ENCODE results near the gene SH3RF3.
"Not testable (repeated sequence)": the region's sequence is repeated elsewhere in the genome, so short reads cannot be mapped to it uniquely, and the experiment has no call there.

SH3RF3 gene

DNA sequence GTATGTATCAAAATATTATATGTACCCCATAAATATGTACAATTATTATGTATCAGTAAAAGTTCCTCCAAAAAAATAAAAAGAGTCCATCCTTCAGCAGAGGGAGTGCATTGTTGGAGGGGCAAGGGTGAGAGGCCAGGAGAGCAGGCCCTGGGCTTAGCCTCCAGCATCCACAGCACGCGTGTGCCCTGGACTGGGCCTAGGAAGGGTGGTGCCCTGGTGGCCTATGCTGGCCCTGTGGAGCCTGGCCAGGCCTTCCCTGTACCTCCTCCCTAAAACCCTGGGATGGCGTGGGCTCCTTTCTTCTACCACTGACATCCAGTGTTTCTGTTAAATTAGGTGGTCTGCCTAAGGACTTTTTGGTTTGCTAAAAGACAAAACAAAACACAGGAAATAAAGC is 93.4 kb downstream of the SH3RF3 start:
- no peak for DNase-seq

DNA sequence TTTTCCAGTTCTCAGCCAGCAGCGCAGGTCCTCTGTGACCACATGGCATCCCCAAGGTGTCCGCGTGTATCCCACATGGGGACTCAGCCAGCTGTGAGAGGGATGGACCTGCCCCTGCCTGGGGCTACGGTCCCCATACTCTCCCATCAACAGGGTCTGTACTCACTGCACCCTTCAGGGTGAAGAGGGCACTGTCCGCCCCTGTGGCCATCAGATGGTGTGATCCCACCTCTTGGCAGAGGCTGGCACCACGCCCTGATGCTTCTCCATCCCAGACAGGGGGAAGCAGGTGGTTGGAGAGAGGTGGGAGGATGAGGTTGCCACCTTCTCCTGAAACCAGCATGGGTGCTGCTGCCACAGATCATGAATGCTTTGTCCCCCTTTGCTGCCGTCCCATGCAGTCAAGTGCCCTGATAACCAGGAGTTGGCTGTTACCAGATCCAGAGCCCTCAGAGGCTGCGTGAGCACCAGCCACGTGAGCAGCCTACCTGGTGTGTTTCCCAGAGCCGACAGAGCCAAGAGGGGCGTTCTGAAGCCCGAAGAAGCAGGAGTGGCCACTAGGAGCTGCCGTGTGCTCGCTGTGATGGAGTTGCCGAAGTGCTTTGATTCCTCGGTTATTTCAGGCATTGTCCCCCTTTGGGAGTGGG is 93.9 kb downstream of the SH3RF3 start:
- DNase-seq: no peak

DNA sequence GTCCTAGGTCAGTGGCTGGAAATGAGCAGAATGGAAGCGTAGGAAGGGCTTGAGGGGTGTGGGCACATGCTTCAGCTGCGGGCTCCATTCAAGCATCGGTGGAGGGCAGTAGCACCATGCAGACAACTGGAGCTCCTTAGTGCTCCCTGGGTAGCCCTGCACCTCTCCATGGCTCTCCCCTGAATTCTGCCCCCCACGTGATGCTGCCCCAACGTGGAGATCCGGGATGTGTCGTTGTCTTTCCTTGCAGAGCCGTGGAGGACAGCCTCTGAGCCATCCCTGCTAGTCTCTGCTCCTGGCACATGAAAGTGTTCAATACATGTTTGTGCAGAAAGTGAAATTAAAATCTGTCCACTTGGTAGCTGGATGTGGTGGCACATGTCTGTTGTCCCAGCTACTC is 94.5 kb downstream of the SH3RF3 start:
- no peak for DNase-seq

DNA sequence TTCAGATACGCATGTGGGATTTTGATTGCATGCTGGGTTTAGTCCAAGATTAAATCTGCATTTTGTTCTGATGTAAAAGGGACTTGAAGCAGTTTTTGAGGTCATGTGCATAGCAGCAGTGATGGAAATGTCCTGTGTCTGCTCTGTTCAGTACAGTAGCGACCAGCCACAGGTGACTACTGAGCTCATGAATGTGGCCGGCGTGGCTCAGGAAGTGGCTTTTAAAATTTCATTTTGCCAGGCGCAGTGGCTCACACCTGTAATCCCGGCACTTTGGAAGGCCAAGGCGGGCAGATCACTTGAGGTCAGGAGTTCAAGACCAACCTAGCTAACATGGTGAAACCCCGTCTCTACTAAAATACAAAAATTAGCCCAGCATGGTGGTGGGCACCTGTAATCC is 95.3 kb downstream of the SH3RF3 start:
- DNase-seq: not testable (repeated sequence)

GRCh38 chr2:109225170-109225782 is 96.3 kb downstream of the SH3RF3 start:
- no peak for DNase-seq

GRCh38 chr2:109226128-109226527 is 97.1 kb downstream of the SH3RF3 start:
- no peak for DNase-seq

- DNase-seq: no peak
Measured at GRCh38 chr2:109226622-109227021, 97.6 kb downstream of the SH3RF3 start.

GRCh38 chr2:109229094-109229675 is 100.2 kb downstream of the SH3RF3 start:
- DNase-seq: no peak

DNA sequence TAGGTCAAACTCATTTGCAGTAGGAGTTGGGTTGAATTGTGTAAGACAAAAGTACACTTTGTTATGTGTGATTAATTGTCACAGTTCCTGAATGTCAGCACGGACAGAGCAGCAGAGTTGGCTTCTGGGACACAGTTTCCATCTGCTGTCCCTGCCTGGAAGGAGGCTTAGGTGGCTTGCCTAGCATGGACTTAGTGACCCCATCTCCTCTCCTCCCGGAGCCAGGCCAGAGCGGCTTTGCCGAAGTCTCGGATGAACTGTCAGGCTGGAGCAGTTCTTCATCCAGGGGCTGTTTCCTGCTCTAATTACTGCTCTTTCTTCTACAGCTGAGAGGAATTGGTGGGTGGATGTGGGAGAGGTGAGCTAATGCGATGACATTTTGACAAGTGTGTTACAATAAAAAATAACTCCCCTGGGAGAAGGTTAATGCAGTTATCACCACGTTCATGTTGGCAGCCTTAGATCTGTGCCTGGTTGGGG is 102.0 kb downstream of the SH3RF3 start:
- DNase-seq: peak in 2 of 3 experiments; percentile 32 to 61

DNA sequence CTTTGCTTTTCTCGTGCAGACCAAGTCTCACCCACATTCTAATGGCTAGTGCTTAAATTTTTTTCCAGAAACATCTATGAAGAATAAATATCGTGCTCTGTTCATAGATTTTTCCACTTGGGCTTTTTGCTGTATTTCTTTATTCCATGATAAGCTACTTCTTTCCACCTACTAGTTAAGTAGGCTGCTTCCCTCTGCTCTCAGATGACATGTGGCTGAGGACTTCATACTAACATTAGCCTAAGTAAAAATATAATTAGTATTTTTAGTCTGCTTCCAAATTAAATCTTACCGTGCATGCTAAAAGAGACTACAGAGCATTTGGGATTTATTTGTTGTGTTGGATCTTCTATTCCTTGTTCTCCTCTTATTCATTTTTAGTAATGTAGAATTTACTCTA is 102.4 kb downstream of the SH3RF3 start:
- DNase-seq: no peak

DNA sequence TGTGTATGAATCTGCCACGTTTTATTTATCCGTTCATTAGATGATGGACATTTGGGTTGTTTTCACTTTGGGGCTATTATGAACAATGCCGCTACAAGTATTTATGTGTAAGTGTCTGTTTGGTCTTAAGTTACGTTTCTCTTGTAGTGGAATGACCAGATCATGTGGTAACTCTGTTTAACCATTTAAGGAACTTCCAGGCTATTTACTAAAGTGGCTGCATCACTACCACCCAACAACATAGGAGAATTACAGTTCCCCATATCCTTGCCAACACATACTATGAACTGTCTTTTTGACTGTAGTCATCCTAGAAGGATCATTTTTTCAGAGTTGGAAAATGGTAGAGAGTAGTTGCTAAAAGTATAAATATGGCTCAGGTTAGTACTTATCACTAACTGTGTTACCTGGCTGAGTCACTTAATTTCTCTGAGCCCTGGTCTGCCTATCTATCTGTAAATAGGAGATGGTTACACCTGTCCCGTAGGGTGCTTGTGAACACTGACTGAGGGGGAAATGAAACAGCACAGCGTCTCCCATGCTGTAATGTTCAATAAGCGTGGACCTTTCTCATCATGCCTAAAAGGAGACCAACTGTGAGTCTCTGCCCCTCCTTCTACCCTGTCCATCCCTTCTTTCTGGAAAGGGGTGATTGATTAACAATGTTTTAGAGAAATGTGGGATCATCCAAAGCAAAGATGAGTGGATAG is 103.1 kb downstream of the SH3RF3 start:
- DNase-seq: no peak

DNA sequence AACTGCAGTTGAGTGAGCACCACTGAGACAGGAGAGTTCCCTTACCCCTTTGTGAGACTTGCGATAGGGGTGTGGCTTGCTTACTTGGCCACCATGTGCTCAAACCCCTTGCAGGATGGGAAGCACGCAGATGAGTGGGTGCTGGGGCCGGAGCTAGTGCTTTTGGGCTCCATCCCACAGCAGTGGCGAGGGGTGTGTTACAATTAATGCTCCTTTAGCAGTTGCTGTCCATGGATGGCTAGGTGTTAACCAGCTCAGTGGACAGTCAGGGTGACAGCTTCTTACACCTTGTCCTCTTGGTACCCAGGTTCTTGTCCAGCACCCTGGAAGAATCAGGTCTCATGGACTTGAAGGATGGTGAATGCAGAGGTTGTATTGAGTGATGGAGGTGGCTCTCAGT is 103.9 kb downstream of the SH3RF3 start:
- no peak for DNase-seq

- DNase-seq: no peak
Measured at GRCh38 chr2:109233643-109234042, 104.6 kb downstream of the SH3RF3 start.

DNA sequence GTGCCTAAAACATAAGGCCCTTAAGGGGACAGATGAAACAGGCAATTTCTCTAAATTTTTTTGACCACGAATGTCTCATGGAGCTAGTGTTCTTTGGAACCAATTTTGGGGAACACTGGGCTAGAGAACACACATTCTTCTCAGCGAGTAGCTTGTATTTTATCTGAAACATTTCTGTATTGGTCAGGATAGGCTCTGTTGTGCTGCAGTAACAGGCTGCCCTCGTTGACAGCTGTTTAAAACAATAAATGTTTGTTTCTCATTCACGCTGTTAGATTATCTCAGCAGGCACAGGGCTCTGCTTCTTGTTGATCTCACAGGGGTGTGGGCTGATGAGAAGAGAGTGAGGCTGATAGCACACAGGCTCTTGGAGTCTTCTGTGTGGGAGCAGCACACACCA is 105.3 kb downstream of the SH3RF3 start:
- no peak for DNase-seq

DNA sequence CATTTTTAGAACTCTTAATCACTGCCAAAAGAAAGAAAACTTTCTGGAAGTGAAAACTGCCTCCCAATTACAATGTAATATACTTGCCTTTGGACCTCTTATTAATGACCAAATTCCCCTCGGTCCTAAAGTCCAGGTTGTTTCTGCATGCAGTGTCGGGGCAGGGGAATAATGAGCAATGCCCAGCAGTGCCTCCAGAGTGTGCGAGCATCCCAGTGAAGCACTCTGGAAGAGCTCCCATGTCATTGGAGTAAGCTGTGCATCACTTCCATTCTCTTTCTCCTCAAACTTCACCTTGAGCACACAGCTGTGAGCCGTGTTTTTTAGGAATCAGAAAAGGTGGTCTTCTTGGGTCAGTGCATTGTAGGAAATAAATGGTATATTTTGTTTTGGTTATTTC is 107.1 kb downstream of the SH3RF3 start:
- peak in 1 of 3 experiments; percentile 16 for DNase-seq

DNA sequence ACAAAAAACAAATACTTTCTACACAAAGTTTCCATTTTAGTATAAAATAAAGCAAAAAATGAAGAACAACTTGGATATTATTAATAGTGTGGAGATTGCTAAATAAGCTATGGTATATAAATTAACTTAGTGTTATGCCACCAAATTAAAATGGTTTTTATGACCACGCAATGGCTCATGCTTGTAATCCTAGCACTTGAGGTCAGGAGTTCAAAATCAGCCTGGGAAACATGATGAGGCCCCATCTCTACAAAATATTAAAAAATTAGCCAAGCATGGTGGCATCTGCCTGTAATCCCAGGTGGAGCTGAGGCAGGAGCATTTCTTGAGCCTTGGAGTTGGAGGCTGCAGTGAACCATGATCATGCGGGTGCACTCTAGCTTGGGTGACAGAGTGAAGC is 108.8 kb downstream of the SH3RF3 start:
- DNase-seq: no peak

- no peak for DNase-seq
Measured at GRCh38 chr2:109238580-109238979, 109.6 kb downstream of the SH3RF3 start.

DNA sequence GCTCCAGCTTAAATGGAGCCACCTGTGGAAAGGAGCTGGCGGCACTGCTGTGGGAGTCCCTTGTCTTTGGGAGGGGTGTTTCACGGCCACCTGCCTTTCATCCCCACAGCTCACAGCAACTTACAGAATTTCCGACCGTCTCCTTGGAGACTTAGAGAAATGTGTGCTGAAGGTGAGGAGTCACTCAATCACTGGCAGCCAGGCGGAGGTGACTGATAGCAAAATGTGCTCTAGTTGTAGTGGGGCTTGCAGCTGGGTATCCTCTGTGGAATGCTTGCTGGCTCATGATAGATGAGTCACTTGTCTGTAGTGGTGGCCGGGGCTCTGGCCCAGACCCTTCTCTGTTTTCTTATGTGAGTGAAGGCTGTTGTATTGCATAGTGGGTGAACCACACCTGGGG is 110.7 kb downstream of the SH3RF3 start:
- peak in 1 of 3 experiments; percentile 46 for DNase-seq

DNA sequence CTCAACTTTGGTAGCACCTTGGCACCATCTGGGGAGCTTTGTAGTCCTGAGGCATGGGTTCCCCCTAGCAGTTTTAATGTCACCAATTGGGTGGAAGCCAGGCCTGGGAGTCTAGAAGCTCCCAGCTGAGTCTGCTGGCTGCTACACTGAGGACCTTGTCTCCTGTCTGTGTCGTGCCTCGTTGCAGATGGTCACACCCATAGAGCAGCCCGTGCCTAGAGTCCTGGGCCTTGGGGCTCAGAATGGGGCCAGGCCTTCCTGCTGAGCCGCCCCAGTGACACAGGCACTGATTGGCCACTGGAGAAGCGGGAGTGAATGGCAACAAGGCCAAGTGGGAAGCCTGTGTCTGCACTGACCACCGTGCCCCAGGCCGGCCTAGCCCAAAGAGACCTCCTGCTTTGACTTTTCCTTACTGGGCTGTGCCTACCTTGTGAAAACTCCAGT is 113.2 kb downstream of the SH3RF3 start:
- no peak for DNase-seq

GRCh38 chr2:109242654-109243331 is 113.8 kb downstream of the SH3RF3 start:
- peak in 1 of 3 experiments; percentile 16 for DNase-seq

- peak in 1 of 3 experiments; percentile 30 for DNase-seq
Measured at GRCh38 chr2:109243526-109244303, 114.7 kb downstream of the SH3RF3 start.

DNA sequence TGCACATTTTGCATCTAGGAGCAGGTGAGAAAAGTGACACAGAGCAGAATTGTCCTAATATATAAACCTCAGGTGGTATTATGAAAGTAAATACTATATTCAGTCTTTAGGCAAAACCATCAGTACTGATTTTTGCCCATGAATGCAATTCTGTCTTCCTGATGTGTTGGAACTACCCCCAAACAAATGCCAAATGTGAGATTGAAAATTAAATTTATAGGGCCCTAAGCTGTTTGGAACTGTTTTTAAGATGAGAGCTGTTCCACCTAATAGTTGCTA is 115.2 kb downstream of the SH3RF3 start:
- DNase-seq: no peak

Measured in NCI-H1417 (cell line).